H1 (cell line): Measurements from ENCODE around the gene NDUFB11. TPM values are rescaled to one million over a fixed set of nuclear protein-coding genes. Genes with fewer than 3 reads are reported as not detected.

Experiments used
- CEBPB ChIP-seq: IDR thresholded peaks from 2 replicates; pipeline ENCODE4 v1.6.1; 2012; ENCODE audit warnings: low read depth, low read length
- CREB1 ChIP-seq: IDR thresholded peaks from 2 replicates; pipeline ENCODE4 v1.6.1; 2012; ENCODE audit warnings: inconsistent platforms
- MAFK ChIP-seq: IDR thresholded peaks from 2 replicates; pipeline ENCODE4 v1.6.1; 2012; ENCODE audit warnings: low read depth, mild to moderate bottlenecking, improper control_type of control experiment, low read length
- POLR2A ChIP-seq, 2 experiments: IDR thresholded peaks; 1 replicate in 1 of 2; 2 replicates in 1 of 2; pipeline ENCODE4 v1.6.1; 2011; ENCODE audit warnings: low read depth in 2 of 2, low read length in 2 of 2, mild to moderate bottlenecking in 2 of 2; ENCODE audit errors: control extremely low read depth in 1 of 2
- RBBP5 ChIP-seq: IDR thresholded peaks from 2 replicates; pipeline ENCODE4 v1.7.1; 2012; ENCODE audit warnings: low read depth, mild to moderate bottlenecking, inconsistent platforms, low read length, moderate library complexity, borderline replicate concordance
- RFX5 ChIP-seq: IDR thresholded peaks from 2 replicates; pipeline ENCODE4 v1.6.1; 2011; ENCODE audit warnings: low read depth, low read length, improper control_type of control experiment, borderline replicate concordance
- SAP30 ChIP-seq: fragments of 300-600 bp; sonication (generic); IDR thresholded peaks from 2 replicates; pipeline ENCODE4 v1.7.1; 2012; ENCODE audit warnings: low read length, moderate library complexity, mild to moderate bottlenecking, inconsistent platforms; ENCODE audit not compliant: insufficient read depth, insufficient replicate concordance
- polyA plus RNA-seq, 7 experiments: library from polyadenylated mRNA; depleted of rRNA in 3 of 7; stranded (reverse) in 5 of 7; unstranded in 2 of 7; fragments of >200 nt in 5 of 7; fragments of 200-250 nt in 2 of 7; gene quantifications; 1 replicate in 5 of 7; 2 replicates in 1 of 7; 4 replicates in 1 of 7; pipeline versions ENCODE4 v1.2.1 to v1.2.3, GENCODE V29; 2011 to 2013; ENCODE audit warnings: missing spikeins in 2 of 7, mixed read lengths in 2 of 7
- total RNA-seq: library from RNA; stranded (reverse); fragmentation: NEBNext Ultra II Directional; extraction: Animal tissue kit (Norgen Biotek cat#: 25700); gene quantifications from 2 replicates; pipeline ENCODE4 v1.2.1, GENCODE V29; 2021

Gene NDUFB11
- total and polyA plus RNA-seq, 2 of the 8 experiments (the other 6 are each of a cell fraction or from before 2014, with no cell fraction given), result 120 to 131 TPM

GRCh38 chrX:47156611-47157520, 12.4 kb upstream of the NDUFB11 start (continued):
- no peak for TF ChIP-seq MAFK
- TF ChIP-seq CREB1, result no peak
- TF ChIP-seq RFX5, result no peak
- no peak for TF ChIP-seq SAP30
- no peak for TF ChIP-seq POLR2A (IDR thresholded peaks at IDR 0.05; ENCODE audit: control extremely low read depth in 1 of 2, low read depth in 2 of 2, low read length in 2 of 2)
- TF ChIP-seq RBBP5, result no peak
- TF ChIP-seq CEBPB, result no peak
